ENCODE results near the gene GRIK3. TPM values are rescaled to one million over a fixed set of nuclear protein-coding genes. Genes with fewer than 3 reads are reported as not detected.
A peak's percentile ranks its signal among the peaks of the same experiment; 100 is the strongest.

The GRIK3 gene
- total and polyA plus RNA-seq, 2 experiments from 2014 or later = 0.31 to 2.9 TPM

- Mint-ChIP-seq H3K4me1 (peaks cover 81% of the 10 kb centered on the region), H3K36me3 (ENCODE audit: low read depth) (no peaks in the 10 kb centered on the region), H3K4me3 (no peak overlapping the region), H3K27ac (no peak overlapping the region), H3K9me3 (no peaks in the 10 kb centered on the region), H3K27me3 (ENCODE audit: insufficient read depth, low read depth, poor library complexity) (peaks cover 18% of the 10 kb centered on the region)
- ATAC-seq (no peak), DNase-seq (ENCODE audit: low spot score) (no peak)
- peak overlapping the region; percentile 53 for H3K4me2 ChIP-seq
- H3K9me2 ChIP-seq (ENCODE audit: insufficient read depth) = 0 out of 2 replicates have a peak, but pooled peaks cover 4% of the 10 kb centered on the region
- no peak overlapping the region for H3K27ac ChIP-seq (ENCODE audit: low read depth)
- H2AFZ ChIP-seq = no peak overlapping the region; the same call in 1 of the 2 replicates
- TF ChIP-seq, protein P1, sequence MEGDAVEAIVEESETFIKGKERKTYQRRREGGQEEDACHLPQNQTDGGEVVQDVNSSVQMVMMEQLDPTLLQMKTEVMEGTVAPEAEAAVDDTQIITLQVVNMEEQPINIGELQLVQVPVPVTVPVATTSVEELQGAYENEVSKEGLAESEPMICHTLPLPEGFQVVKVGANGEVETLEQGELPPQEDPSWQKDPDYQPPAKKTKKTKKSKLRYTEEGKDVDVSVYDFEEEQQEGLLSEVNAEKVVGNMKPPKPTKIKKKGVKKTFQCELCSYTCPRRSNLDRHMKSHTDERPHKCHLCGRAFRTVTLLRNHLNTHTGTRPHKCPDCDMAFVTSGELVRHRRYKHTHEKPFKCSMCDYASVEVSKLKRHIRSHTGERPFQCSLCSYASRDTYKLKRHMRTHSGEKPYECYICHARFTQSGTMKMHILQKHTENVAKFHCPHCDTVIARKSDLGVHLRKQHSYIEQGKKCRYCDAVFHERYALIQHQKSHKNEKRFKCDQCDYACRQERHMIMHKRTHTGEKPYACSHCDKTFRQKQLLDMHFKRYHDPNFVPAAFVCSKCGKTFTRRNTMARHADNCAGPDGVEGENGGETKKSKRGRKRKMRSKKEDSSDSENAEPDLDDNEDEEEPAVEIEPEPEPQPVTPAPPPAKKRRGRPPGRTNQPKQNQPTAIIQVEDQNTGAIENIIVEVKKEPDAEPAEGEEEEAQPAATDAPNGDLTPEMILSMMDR (conservative IDR thresholded peaks at IDR 0.05; ENCODE audit: low read depth in 2 of 2) = no peak
- TF ChIP-seq POLR2AphosphoS5 (IDR thresholded peaks at IDR 0.05; ENCODE audit: low read depth) (no peak), NANOG (IDR thresholded peaks at IDR 0.05; ENCODE audit: borderline replicate concordance) (no peak), EZH2phosphoT487 (IDR thresholded peaks at IDR 0.05; ENCODE audit: unreplicated experiment) (no peak), ZNF331 (CRISPR knock-in tag; IDR thresholded peaks at IDR 0.05; ENCODE audit: low read depth) (no peak), CREB1 (CRISPR knock-in tag; IDR thresholded peaks at IDR 0.05; ENCODE audit: low read depth) (no peak), EZH2 (IDR thresholded peaks at IDR 0.05; ENCODE audit: low read depth, unreplicated experiment) (no peak), REST (IDR thresholded peaks at IDR 0.05; ENCODE audit: unreplicated experiment) (no peak), ZNF114 (CRISPR knock-in tag; IDR thresholded peaks at IDR 0.05) (no peak), STAT1 (IDR thresholded peaks at IDR 0.05; ENCODE audit: unreplicated experiment) (no peak), JUNB (IDR thresholded peaks at IDR 0.05; ENCODE audit: unreplicated experiment) (no peak), ZNF462 (CRISPR knock-in tag; IDR thresholded peaks at IDR 0.05) (no peak)
- TF ChIP-seq, protein P2, sequence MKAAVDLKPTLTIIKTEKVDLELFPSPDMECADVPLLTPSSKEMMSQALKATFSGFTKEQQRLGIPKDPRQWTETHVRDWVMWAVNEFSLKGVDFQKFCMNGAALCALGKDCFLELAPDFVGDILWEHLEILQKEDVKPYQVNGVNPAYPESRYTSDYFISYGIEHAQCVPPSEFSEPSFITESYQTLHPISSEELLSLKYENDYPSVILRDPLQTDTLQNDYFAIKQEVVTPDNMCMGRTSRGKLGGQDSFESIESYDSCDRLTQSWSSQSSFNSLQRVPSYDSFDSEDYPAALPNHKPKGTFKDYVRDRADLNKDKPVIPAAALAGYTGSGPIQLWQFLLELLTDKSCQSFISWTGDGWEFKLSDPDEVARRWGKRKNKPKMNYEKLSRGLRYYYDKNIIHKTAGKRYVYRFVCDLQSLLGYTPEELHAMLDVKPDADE (IDR thresholded peaks at IDR 0.05) = no peak
- peak overlapping the region; percentile 8; the same call in 1 of the 2 replicates for H3K4me3 ChIP-seq
- H3K79me2 ChIP-seq (replicated peaks; ENCODE audit: insufficient read depth) = no peaks in the 10 kb centered on the region
- H3F3A ChIP-seq (replicated peaks; ENCODE audit: low read depth) = no peaks in the 10 kb centered on the region
- H3K4me1 ChIP-seq (ENCODE audit: insufficient read depth) = peaks cover 67% of the 10 kb centered on the region
- H3K27me3 ChIP-seq (ENCODE audit: insufficient read depth) = peaks cover 7% of the 10 kb centered on the region
- H4K20me1 ChIP-seq (replicated peaks; ENCODE audit: insufficient read depth) = no peaks in the 10 kb centered on the region
- H3K36me3 ChIP-seq (ENCODE audit: insufficient read depth) = no peaks in the 10 kb centered on the region
Measured at GRCh38 chr1:37042506-37042905, 8.2 kb upstream of the GRIK3 start.
